SHP77 treated with DMSO at 0.1 percent for 48 hours (cell line): Measurements from ENCODE around the gene UBTD1.
A peak's percentile ranks its signal among the peaks of the same experiment; 100 is the strongest.
"Not testable (repeated sequence)": the region's sequence is repeated elsewhere in the genome, so short reads cannot be mapped to it uniquely, and the experiment has no call there.

ENCODE experiments used
- DNase-seq: peaks from one replicate; lab custom pipeline; 2025; lab: John Stamatoyannopoulos, UW

UBTD1 gene

GRCh38 chr10:97498841-97499560, at the start of gene UBTD1:
TSS of gene UBTD1 (plus strand) at chr10:97498924. CDS start at chr10:97499204, 280 bp downstream.
- no peak for DNase-seq

GRCh38 chr10:97450828-97451227, 47.9 kb upstream of the UBTD1 start:
- no peak for DNase-seq

GRCh38 chr10:97451605-97452004, 47.1 kb upstream of the UBTD1 start:
- no peak for DNase-seq

- no peak for DNase-seq
These were observed 46.4 kb upstream of the UBTD1 start for GRCh38 chr10:97452352-97452751.

- no peak for DNase-seq
These were observed 44.2 kb upstream of the UBTD1 start for GRCh38 chr10:97454330-97455036.

GRCh38 chr10:97456034-97456685, 42.6 kb upstream of the UBTD1 start:
- no peak for DNase-seq

- no peak for DNase-seq
These were observed 42.0 kb upstream of the UBTD1 start for GRCh38 chr10:97456686-97457065.

GRCh38 chr10:97459111-97459510, 39.6 kb upstream of the UBTD1 start:
- no peak for DNase-seq

- DNase-seq: no peak
These were observed 38.8 kb upstream of the UBTD1 start for GRCh38 chr10:97459933-97460332.

GRCh38 chr10:97462309-97462708, 36.4 kb upstream of the UBTD1 start:
- no peak for DNase-seq

GRCh38 chr10:97463363-97464132, 35.2 kb upstream of the UBTD1 start:
- DNase-seq: peak; percentile 11

- DNase-seq: no peak
These were observed 34.5 kb upstream of the UBTD1 start for GRCh38 chr10:97464226-97464625.

- DNase-seq: no peak
These were observed 32.7 kb upstream of the UBTD1 start for GRCh38 chr10:97465982-97466381.

GRCh38 chr10:97466755-97467154, 32.0 kb upstream of the UBTD1 start:
- DNase-seq: no peak

- peak; percentile 67 for DNase-seq
These were observed 30.6 kb upstream of the UBTD1 start for GRCh38 chr10:97468162-97468561.

GRCh38 chr10:97468781-97469180, 29.9 kb upstream of the UBTD1 start:
- not testable (repeated sequence) for DNase-seq

- no peak for DNase-seq
These were observed 23.8 kb upstream of the UBTD1 start for GRCh38 chr10:97474918-97475317.

- DNase-seq: no peak
These were observed 22.7 kb upstream of the UBTD1 start for GRCh38 chr10:97475936-97476594.

- not testable (repeated sequence) for DNase-seq
These were observed 19.3 kb upstream of the UBTD1 start for GRCh38 chr10:97479410-97479809.

GRCh38 chr10:97479939-97480338, 18.8 kb upstream of the UBTD1 start:
- no peak for DNase-seq

- no peak for DNase-seq
These were observed 17.7 kb upstream of the UBTD1 start for GRCh38 chr10:97481071-97481470.

- DNase-seq: no peak
These were observed 16.3 kb upstream of the UBTD1 start for GRCh38 chr10:97482381-97482780.
